ENCODE results near the gene ARHGEF39.

Gene ARHGEF39

DNA sequence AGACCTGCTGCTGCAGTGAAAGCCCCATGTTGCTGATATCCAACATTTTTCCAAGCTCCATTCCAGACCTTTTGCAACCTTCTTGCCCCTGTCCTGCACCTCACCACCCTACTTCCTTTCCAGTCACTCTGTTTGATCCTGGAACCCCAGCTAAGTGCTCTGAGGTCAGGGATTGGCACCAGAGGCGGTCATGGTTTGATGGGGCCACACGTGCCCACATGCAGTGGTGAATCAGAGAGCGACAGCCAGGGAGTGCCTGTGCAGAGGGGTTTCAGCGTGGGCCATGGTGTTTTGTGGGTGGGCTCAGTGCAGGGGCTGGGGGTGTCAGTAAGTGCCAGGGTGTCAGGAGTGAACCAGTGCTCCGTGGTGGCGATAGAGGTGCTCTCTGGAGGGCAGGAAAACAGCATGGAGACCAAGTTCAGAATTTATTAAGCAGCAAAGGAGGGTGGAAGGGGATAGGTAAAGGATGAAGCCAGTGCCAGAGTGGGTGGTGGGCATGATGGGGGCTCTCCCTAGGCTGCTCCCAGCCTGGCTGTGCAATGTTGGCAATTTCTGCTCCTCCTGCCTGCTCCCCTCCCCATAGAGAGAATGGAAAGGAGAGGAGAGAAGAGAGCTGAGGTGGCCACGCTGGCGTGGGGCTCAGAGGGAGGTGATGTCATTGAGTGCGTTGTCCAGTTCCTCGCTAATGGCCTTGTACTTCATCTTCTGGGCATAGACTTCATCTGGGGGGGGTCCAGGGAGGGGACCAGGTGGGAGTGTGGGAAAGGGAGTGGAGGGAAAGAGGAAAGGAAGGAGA, 17.7 kb upstream of the ARHGEF39 start:
- no peaks in the 10 kb centered on the region for H3K9me3 ChIP-seq (ENCODE audit: low read depth, low read length)
- no peak overlapping the region for H3K4me3 ChIP-seq
- no peak overlapping the region for H3K27ac ChIP-seq
- no peak for DNase-seq (ENCODE audit: low read depth, low spot score)
- peaks cover 22% of the 10 kb centered on the region; the same call in 1 of the 2 replicates for H3K36me3 ChIP-seq (ENCODE audit: insufficient read depth, low read length)
- H3K9ac ChIP-seq (ENCODE audit: insufficient read length), result no peak overlapping the region
- TF ChIP-seq EZH2 (IDR thresholded peaks at IDR 0.05) (no peak), FOXP2 (optimal IDR thresholded peaks at IDR 0.05; ENCODE audit: control extremely low read depth, extremely low read length, insufficient read depth) (no peak), POLR2AphosphoS5 (IDR thresholded peaks at IDR 0.05; ENCODE audit: borderline replicate concordance, low read depth, low read length) (no peak)

DNA sequence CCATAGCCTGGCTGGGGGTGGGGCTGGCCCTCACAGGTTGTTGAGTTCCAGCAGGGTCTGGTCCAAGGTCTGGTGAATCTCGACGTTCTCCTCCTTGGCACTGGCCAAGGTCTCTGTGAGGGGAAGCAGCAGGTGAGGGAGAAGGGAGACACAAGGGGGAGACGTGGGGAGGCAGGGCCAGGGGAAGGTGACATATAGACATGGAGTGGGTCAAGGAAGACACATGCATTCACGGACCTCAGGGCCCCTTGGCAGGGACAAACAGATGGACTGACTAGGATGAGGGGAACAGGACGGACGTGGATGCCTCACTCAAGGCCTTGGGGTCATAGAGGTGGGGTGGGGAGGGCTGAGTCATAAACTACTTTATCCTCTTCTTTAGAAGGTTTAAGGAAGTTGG, 17.1 kb upstream of the ARHGEF39 start:
- no peak for DNase-seq (ENCODE audit: low read depth, low spot score)
- Histone ChIP-seq H3K27ac (no peak overlapping the region), H3K4me3 (no peak overlapping the region), H3K9ac (ENCODE audit: insufficient read length) (no peak overlapping the region), H3K36me3 (ENCODE audit: insufficient read depth, low read length) (peaks cover 22% of the 10 kb centered on the region; the same call in 1 of the 2 replicates), H3K9me3 (ENCODE audit: low read depth, low read length) (no peaks in the 10 kb centered on the region)
- no peak for TF ChIP-seq EZH2 (IDR thresholded peaks at IDR 0.05)
- TF ChIP-seq FOXP2 (optimal IDR thresholded peaks at IDR 0.05; ENCODE audit: control extremely low read depth, extremely low read length, insufficient read depth), result no peak
- TF ChIP-seq POLR2AphosphoS5 (IDR thresholded peaks at IDR 0.05; ENCODE audit: borderline replicate concordance, low read depth, low read length), result no peak

DNA sequence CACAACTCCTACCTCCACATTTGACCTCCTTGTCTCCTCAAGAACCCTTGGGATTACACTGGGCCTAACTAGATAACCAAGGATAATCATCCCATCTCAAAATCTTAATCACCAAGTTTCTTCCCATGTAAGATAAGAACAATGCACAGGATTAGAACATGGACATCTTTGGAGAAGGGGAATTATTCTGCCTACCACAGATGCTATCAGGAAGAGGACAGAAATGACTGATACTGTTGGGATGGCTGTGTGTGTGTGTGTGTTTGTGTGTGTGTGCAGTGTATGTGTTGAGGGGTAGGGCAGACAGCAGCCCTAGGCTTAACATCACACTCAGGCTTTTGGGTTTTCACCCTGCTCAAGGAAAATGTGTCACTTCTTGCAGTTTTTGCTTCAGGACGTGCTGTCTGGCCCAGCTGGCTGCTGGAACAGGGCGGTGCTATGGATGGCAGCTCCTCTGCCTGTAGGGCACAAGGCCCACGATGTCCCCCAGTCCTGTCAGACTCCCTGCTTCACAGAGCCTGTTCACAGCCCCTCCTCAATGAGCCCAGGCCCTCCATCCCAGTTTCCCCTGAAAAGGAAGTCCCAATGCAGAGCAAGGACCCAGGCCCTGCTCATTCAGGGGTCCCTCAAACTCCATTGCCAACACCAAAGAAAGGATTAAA, 16.5 kb upstream of the ARHGEF39 start:
- no peak overlapping the region for H3K4me3 ChIP-seq
- H3K36me3 ChIP-seq (ENCODE audit: insufficient read depth, low read length), result peaks cover 22% of the 10 kb centered on the region; the same call in 1 of the 2 replicates
- TF ChIP-seq EZH2 (IDR thresholded peaks at IDR 0.05), result no peak
- no peak for TF ChIP-seq FOXP2 (optimal IDR thresholded peaks at IDR 0.05; ENCODE audit: control extremely low read depth, extremely low read length, insufficient read depth)
- no peak for TF ChIP-seq POLR2AphosphoS5 (IDR thresholded peaks at IDR 0.05; ENCODE audit: borderline replicate concordance, low read depth, low read length)
- H3K27ac ChIP-seq, result no peak overlapping the region
- no peak overlapping the region for H3K9ac ChIP-seq (ENCODE audit: insufficient read length)
- no peak for DNase-seq (ENCODE audit: low read depth, low spot score)
- no peaks in the 10 kb centered on the region for H3K9me3 ChIP-seq (ENCODE audit: low read depth, low read length)

DNA sequence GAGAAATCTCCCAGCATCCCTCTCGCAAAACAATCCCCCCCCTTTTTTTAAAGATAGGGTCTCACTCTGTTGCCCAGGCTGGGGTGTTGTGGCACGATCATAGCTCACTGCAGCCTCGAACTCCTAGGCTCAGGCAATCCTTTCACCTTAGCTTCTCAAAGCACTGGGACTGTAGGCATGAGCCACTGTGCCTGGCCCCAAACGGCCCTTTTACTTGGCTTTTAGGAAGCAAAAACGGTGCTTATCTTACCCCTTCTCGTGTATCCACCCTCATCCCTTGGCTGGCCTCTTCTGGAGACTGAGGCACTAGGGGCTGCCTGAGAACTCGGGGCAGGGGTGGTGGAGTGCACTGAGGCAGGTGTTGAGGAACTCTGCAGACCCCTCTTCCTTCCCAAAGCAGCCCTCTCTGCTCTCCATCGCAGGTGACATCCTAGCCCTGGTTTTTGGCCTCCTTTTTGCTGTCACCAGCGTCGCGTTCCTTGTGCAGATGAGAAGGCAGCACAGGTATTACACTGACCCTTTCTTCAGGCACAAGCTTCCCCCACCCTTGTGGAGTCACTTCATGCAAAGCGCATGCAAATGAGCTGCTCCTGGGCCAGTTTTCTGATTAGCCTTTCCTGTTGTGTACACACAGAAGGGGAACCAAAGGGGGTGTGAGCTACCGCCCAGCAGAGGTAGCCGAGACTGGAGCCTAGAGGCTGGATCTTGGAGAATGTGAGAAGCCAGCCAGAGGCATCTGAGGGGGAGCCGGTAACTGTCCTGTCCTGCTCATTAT, 15.5 kb upstream of the ARHGEF39 start:
- Histone ChIP-seq H3K4me3 (no peak overlapping the region), H3K9ac (ENCODE audit: insufficient read length) (no peak overlapping the region), H3K27ac (no peak overlapping the region), H3K9me3 (ENCODE audit: low read depth, low read length) (no peaks in the 10 kb centered on the region), H3K36me3 (ENCODE audit: insufficient read depth, low read length) (peaks cover 22% of the 10 kb centered on the region; the same call in 1 of the 2 replicates)
- no peak for TF ChIP-seq FOXP2 (optimal IDR thresholded peaks at IDR 0.05; ENCODE audit: control extremely low read depth, extremely low read length, insufficient read depth)
- peak; percentile 14; the same call in 1 of the 2 replicates for TF ChIP-seq POLR2AphosphoS5 (IDR thresholded peaks at IDR 0.05; ENCODE audit: borderline replicate concordance, low read depth, low read length)
- no peak for DNase-seq (ENCODE audit: low read depth, low spot score)

DNA sequence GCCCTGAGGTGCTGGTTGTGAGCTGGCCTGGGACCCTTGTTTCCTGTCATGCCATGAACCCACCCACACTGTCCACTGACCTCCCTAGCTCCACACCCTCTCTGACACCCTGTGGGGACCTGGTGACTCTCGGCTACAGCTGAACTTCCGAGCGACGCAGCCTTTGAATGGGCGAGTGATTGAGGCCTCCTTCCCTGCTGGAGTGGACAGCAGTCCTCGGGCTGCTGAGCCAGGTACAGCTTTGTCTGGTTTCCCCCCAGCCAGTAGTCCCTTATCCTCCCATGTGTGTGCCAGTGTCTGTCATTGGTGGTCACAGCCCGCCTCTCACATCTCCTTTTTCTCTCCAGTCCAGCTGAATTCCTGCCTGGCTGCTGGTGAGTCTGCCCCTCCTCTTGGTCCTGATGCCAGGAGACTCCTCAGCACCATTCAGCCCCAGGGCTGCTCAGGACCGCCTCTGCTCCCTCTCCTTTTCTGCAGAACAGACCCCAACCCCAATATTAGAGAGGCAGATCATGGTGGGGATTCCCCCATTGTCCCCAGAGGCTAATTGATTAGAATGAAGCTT, 14.9 kb upstream of the ARHGEF39 start:
- H3K36me3 ChIP-seq (ENCODE audit: insufficient read depth, low read length), result peaks cover 19% of the 10 kb centered on the region; the same call in 1 of the 2 replicates
- H3K4me3 ChIP-seq, result no peak overlapping the region
- TF ChIP-seq EZH2 (IDR thresholded peaks at IDR 0.05), result no peak
- no peak for TF ChIP-seq FOXP2 (optimal IDR thresholded peaks at IDR 0.05; ENCODE audit: control extremely low read depth, extremely low read length, insufficient read depth)
- no peak for TF ChIP-seq POLR2AphosphoS5 (IDR thresholded peaks at IDR 0.05; ENCODE audit: borderline replicate concordance, low read depth, low read length)
- no peak overlapping the region for H3K27ac ChIP-seq
- no peak for DNase-seq (ENCODE audit: low read depth, low spot score)
- H3K9me3 ChIP-seq (ENCODE audit: low read depth, low read length), result no peaks in the 10 kb centered on the region
- H3K9ac ChIP-seq (ENCODE audit: insufficient read length), result no peak overlapping the region

GRCh38 chr9:35679091-35679490, 14.1 kb upstream of the ARHGEF39 start:
- no peaks in the 10 kb centered on the region for H3K9me3 ChIP-seq (ENCODE audit: low read depth, low read length)
- H3K36me3 ChIP-seq (ENCODE audit: insufficient read depth, low read length), result peaks cover 12% of the 10 kb centered on the region; the same call in 1 of the 2 replicates
- no peak for TF ChIP-seq POLR2AphosphoS5 (IDR thresholded peaks at IDR 0.05; ENCODE audit: borderline replicate concordance, low read depth, low read length)
- TF ChIP-seq FOXP2 (optimal IDR thresholded peaks at IDR 0.05; ENCODE audit: control extremely low read depth, extremely low read length, insufficient read depth), result no peak
- TF ChIP-seq EZH2 (IDR thresholded peaks at IDR 0.05), result no peak
- H3K4me3 ChIP-seq, result no peak overlapping the region
- no peak for DNase-seq (ENCODE audit: low read depth, low spot score)
- H3K27ac ChIP-seq, result no peak overlapping the region
- no peak overlapping the region for H3K9ac ChIP-seq (ENCODE audit: insufficient read length)

DNA sequence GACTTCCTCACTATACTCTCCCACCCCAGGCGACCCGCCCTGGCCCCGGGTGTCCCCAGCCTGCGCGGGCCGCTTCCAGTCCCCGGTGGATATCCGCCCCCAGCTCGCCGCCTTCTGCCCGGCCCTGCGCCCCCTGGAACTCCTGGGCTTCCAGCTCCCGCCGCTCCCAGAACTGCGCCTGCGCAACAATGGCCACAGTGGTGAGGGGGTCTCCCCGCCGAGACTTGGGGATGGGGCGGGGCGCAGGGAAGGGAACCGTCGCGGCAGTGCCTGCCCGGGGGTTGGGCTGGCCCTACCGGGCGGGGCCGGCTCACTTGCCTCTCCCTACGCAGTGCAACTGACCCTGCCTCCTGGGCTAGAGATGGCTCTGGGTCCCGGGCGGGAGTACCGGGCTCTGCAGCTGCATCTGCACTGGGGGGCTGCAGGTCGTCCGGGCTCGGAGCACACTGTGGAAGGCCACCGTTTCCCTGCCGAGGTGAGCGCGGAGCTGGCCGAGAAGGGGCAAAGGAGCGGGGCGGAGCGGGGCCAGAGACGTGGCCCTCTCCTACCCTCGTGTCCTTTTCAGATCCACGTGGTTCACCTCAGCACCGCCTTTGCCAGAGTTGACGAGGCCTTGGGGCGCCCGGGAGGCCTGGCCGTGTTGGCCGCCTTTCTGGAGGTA, 10.9 kb upstream of the ARHGEF39 start:
- H3K36me3 ChIP-seq (ENCODE audit: insufficient read depth, low read length), result no peaks in the 10 kb centered on the region
- no peak for DNase-seq (ENCODE audit: low read depth, low spot score)
- H3K9ac ChIP-seq (ENCODE audit: insufficient read length), result no peak overlapping the region
- no peak overlapping the region for H3K4me3 ChIP-seq
- H3K27ac ChIP-seq, result no peak overlapping the region
- TF ChIP-seq POLR2AphosphoS5 (IDR thresholded peaks at IDR 0.05; ENCODE audit: borderline replicate concordance, low read depth, low read length), result no peak
- TF ChIP-seq FOXP2 (optimal IDR thresholded peaks at IDR 0.05; ENCODE audit: control extremely low read depth, extremely low read length, insufficient read depth), result no peak
- no peak for TF ChIP-seq EZH2 (IDR thresholded peaks at IDR 0.05)
- no peaks in the 10 kb centered on the region for H3K9me3 ChIP-seq (ENCODE audit: low read depth, low read length)

Data from SK-N-MC (cell line).